PC-3 (cell line): Measurements from ENCODE around the gene KIFAP3. TPM values are rescaled to one million over a fixed set of nuclear protein-coding genes. Genes with fewer than 3 reads are reported as not detected.
"Not testable (repeated sequence)": the region's sequence is repeated elsewhere in the genome, so short reads cannot be mapped to it uniquely, and the experiment has no call there.

Experiments used
- ATAC-seq: fragments of 200-7000 bp; cut with Tn5 transposase; 2 replicates; pipeline ENCODE4 v1.9.1; 2020; ENCODE audit warnings: mild to moderate bottlenecking, moderate library complexity
- BruUV-seq: library from RNA; stranded (reverse); fragments of 400-500 nt; replicated peaks from 2 replicates; lab custom pipeline; 2021; lab: Mats Ljungman, UMichigan
- CTCF ChIA-PET: fragments of 300-600 bp; sonication (Branson Sonifier 250); formaldehyde crosslinking; loops from one replicate; lab custom pipeline; 2022; ENCODE audit warnings: antibody characterized with exemption; lab: Charles Lee
- POLR2A ChIA-PET: fragments of 300-600 bp; sonication (Branson Sonifier 250); formaldehyde crosslinking; loops from one replicate; lab custom pipeline; 2022; ENCODE audit warnings: antibody characterized with exemption; ENCODE audit not compliant: unreplicated experiment; lab: Charles Lee
- DNase-seq: peaks from one replicate; pipeline ENCODE4 v3.0.0-alpha.2; 2015
- H2AFZ ChIP-seq: fragments of 300-600 bp; sonication (generic); 2 replicates; pipeline ENCODE4 v1.6.0; 2016; ENCODE audit warnings: antibody characterized with exemption, low read length
- H3F3A ChIP-seq: fragments of 300-600 bp; sonication (generic); one replicate; pipeline ENCODE4 v1.6.0; 2017; ENCODE audit warnings: antibody characterized with exemption, low read length, control low read depth, mild to moderate bottlenecking; ENCODE audit not compliant: unreplicated experiment
- H3K27ac ChIP-seq: fragments of 300-600 bp; sonication (generic); 2 replicates; pipeline ENCODE4 v1.5.1; 2016; ENCODE audit warnings: mild to moderate bottlenecking, low read length
- H3K27me3 ChIP-seq: fragments of 300-600 bp; sonication (generic); 2 replicates; pipeline ENCODE4 v1.6.1; 2016; ENCODE audit warnings: low read length, mixed read lengths
- H3K36me3 ChIP-seq: fragments of 300-600 bp; sonication (generic); 2 replicates; pipeline ENCODE4 v1.6.1; 2016; ENCODE audit warnings: low read depth, mixed run types, low read length, mixed read lengths
- H3K4me1 ChIP-seq: fragments of 300-600 bp; sonication (generic); 2 replicates; pipeline ENCODE4 v1.5.1; 2016; ENCODE audit warnings: low read length; ENCODE audit not compliant: insufficient read depth
- H3K4me2 ChIP-seq: fragments of 300-600 bp; sonication (generic); 2 replicates; pipeline ENCODE4 v1.6.0; 2016; ENCODE audit warnings: low read length
- H3K4me3 ChIP-seq: fragments of 300-600 bp; sonication (generic); 2 replicates; pipeline ENCODE4 v1.5.1; 2016; ENCODE audit warnings: mild to moderate bottlenecking, low read length, mixed read lengths
- H3K79me2 ChIP-seq: fragments of 300-600 bp; sonication (generic); 2 replicates; pipeline ENCODE4 v1.6.1; 2017; ENCODE audit warnings: low read length, mixed read lengths
- H3K9ac ChIP-seq: fragments of 300-600 bp; sonication (generic); 2 replicates; pipeline ENCODE4 v1.6.0; 2016; ENCODE audit warnings: mild to moderate bottlenecking, low read length
- H3K9me2 ChIP-seq: fragments of 300-600 bp; sonication (generic); replicated peaks from 2 replicates; pipeline ENCODE4 v1.6.1; 2016; ENCODE audit warnings: mixed run types, low read length, mixed read lengths
- H3K9me3 ChIP-seq: fragments of 300-600 bp; sonication (generic); 2 replicates; pipeline ENCODE4 v1.6.1; 2016; ENCODE audit warnings: low read length, mixed read lengths
- H4K20me1 ChIP-seq: fragments of 300-600 bp; sonication (generic); 2 replicates; pipeline ENCODE4 v1.6.1; 2016; ENCODE audit warnings: low read length, mixed read lengths
- EZH2 ChIP-seq: fragments of 300-600 bp; sonication (generic); IDR thresholded peaks from one replicate; pipeline ENCODE4 v1.6.1; 2017; ENCODE audit warnings: antibody characterized with exemption, mild to moderate bottlenecking, low read length; ENCODE audit not compliant: unreplicated experiment
- EZH2phosphoT487 ChIP-seq: fragments of 300-600 bp; sonication (generic); IDR thresholded peaks from 2 replicates; pipeline ENCODE4 v1.6.1; 2018; ENCODE audit warnings: mild to moderate bottlenecking, antibody characterized with exemption, low read length, borderline replicate concordance
- intact Hi-C: fragments of 100-400 bp; cut with micrococcal nuclease; formaldehyde crosslinking; loops from 2 replicates; pipeline ENCODE4 v1.9.0; 2023
- total RNA-seq: library from RNA; depleted of rRNA; stranded (reverse); fragments of >200 nt; gene quantifications from 2 replicates; pipeline ENCODE4 v1.2.3, GENCODE V29; 2014
- TF ChIP-seq, protein P1 (sequence below): fragments of 300-600 bp; sonication (generic); conservative IDR thresholded peaks from 2 replicates; pipeline ENCODE4 v1.5.1; 2017; ENCODE audit warnings: antibody characterized with exemption, low read depth, mild to moderate bottlenecking, low read length

The KIFAP3 gene
- total RNA-seq, 1 experiment from 2014 or later = 6.9 TPM

DNA sequence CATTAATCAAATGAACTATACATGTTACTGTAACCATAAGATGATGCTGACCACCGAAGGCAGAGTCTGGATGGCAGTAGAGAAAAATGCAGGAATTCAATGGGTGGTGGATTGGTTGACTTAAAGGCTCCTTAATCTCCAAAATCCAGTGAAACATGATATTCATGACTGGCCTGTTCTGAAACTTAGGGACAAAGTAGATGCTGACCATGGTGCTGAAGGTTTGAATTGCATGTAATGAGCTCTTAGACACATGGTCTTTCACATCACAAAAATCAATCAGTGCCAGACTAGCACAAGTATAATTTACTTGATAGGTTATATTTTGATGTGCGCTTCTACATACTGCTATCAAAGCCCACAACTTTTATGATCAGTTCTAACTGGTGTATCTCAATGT lies 40.4 kb upstream of the KIFAP3 start:
- H3K36me3 ChIP-seq = no peaks in the 10 kb centered on the region
- no peak overlapping the region for H3K27ac ChIP-seq
- POLR2A ChIA-PET = no interaction called here
- TF ChIP-seq EZH2 (no peak), EZH2phosphoT487 (no peak)
- TF ChIP-seq, protein P1, sequence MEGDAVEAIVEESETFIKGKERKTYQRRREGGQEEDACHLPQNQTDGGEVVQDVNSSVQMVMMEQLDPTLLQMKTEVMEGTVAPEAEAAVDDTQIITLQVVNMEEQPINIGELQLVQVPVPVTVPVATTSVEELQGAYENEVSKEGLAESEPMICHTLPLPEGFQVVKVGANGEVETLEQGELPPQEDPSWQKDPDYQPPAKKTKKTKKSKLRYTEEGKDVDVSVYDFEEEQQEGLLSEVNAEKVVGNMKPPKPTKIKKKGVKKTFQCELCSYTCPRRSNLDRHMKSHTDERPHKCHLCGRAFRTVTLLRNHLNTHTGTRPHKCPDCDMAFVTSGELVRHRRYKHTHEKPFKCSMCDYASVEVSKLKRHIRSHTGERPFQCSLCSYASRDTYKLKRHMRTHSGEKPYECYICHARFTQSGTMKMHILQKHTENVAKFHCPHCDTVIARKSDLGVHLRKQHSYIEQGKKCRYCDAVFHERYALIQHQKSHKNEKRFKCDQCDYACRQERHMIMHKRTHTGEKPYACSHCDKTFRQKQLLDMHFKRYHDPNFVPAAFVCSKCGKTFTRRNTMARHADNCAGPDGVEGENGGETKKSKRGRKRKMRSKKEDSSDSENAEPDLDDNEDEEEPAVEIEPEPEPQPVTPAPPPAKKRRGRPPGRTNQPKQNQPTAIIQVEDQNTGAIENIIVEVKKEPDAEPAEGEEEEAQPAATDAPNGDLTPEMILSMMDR = no peak
- CTCF ChIA-PET = no interaction called here
- BruUV-seq = no TSS peak
- H4K20me1 ChIP-seq = no peaks in the 10 kb centered on the region
- intact Hi-C loops = no loop called here
- H2AFZ ChIP-seq = no peak overlapping the region
- no peak overlapping the region for H3K4me3 ChIP-seq
- ATAC-seq (no peak), DNase-seq (peak; percentile 43)
- no peaks in the 10 kb centered on the region for H3K9me3 ChIP-seq
- no peaks in the 10 kb centered on the region for H3K27me3 ChIP-seq
- H3K4me2 ChIP-seq = no peak overlapping the region
- H3K4me1 ChIP-seq = no peaks in the 10 kb centered on the region
- no peaks in the 10 kb centered on the region for H3K9me2 ChIP-seq
- H3F3A ChIP-seq = no peaks in the 10 kb centered on the region
- no peaks in the 10 kb centered on the region for H3K79me2 ChIP-seq
- H3K9ac ChIP-seq = no peak overlapping the region

DNA sequence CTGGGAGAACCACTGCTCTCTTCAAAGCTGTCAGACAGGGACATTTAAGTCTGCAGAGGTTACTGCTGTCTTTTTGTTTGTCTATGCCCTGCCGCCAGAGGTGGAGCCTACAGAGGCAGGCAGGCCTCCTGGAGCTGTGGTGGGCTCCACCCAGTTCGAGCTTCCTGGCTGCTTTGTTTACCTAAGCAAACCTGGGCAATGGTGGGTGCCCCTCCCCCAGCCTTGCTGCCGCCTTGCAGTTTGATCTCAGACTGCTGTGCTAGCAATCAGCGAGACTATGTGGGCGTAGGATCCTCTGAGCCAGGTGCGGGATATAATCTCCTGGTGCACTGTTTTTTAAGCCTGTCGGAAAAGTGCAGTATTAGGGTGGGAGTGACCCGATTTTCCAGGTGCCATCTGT lies 38.6 kb upstream of the KIFAP3 start:
- H2AFZ ChIP-seq, H3K27ac ChIP-seq, intact Hi-C loops, H3K4me3 ChIP-seq, H3K4me1 ChIP-seq, H3F3A ChIP-seq, POLR2A ChIA-PET, ATAC-seq, H3K9me2 ChIP-seq, BruUV-seq, H3K4me2 ChIP-seq, H4K20me1 ChIP-seq, CTCF ChIA-PET, H3K27me3 ChIP-seq, H3K79me2 ChIP-seq, DNase-seq, H3K9ac ChIP-seq, H3K9me3 ChIP-seq, H3K36me3 ChIP-seq: not testable (repeated sequence)

GRCh38 chr1:170097449-170097948 lies 23.0 kb upstream of the KIFAP3 start:
- Histone ChIP-seq H2AFZ (peak overlapping the region; percentile 34; the same call in 1 of the 2 replicates), H3K27ac (no peak overlapping the region), H3K4me3 (no peak overlapping the region), H3K4me1 (0 out of 2 replicates have a peak, but pooled peaks cover 5% of the 10 kb centered on the region), H3K79me2 (no peaks in the 10 kb centered on the region), H3K9me2 (no peaks in the 10 kb centered on the region), H3F3A (no peaks in the 10 kb centered on the region), H3K9ac (no peak overlapping the region), H3K36me3 (no peaks in the 10 kb centered on the region), H4K20me1 (no peaks in the 10 kb centered on the region), H3K9me3 (no peaks in the 10 kb centered on the region), H3K4me2 (peak overlapping the region; percentile 37; the same call in 1 of the 2 replicates), H3K27me3 (no peaks in the 10 kb centered on the region)
- no TSS peak for BruUV-seq
- ATAC-seq = peak; percentile 90
- DNase-seq = peak; percentile 24
- POLR2A ChIA-PET = no interaction called here
- CTCF ChIA-PET = no interaction called here
- intact Hi-C loops = loop anchor here (1.0 to 2.0 kb wide), 2 partner anchors 23 to 155 kb away; partner anchors contain the start of gene KIFAP3
- TF ChIP-seq, protein P1 = no peak
- TF ChIP-seq EZH2phosphoT487 = no peak
- TF ChIP-seq EZH2 = no peak
